CD4-positive, alpha-beta T cell (primary cell): Measurements from ENCODE around the gene NFIC. TPM values are rescaled to one million over a fixed set of nuclear protein-coding genes. Genes with fewer than 3 reads are reported as not detected.

Experiments
- ATAC-seq: fragments of 200-7000 bp; cut with Tn5 transposase; one replicate; pipeline ENCODE4 v1.10.0; 2022; ENCODE audit warnings: mild to moderate bottlenecking; ENCODE audit not compliant: poor library complexity
- CTCF ChIA-PET: fragments of 350-600 bp; sonication (Branson Sonifier 250); formaldehyde crosslinking; loops from one replicate; lab custom pipeline; 2021; ENCODE audit warnings: antibody characterized with exemption, inconsistent platforms; lab: Charles Lee
- POLR2A ChIA-PET: fragments of 350-600 bp; sonication (Branson Sonifier 250); formaldehyde crosslinking; loops from one replicate; lab custom pipeline; 2021; ENCODE audit warnings: antibody characterized with exemption, inconsistent platforms; lab: Charles Lee
- DNase-seq, 14 experiments: peaks; one replicate each; pipeline ENCODE4 v3.0.0-alpha.2; 2013 to 2020; ENCODE audit warnings: mixed read lengths in 2 of 14
- H3K27ac ChIP-seq, 2 donors: one replicate each; pipeline versions ENCODE4 v1.5.1 to v1.7.0; 2013; ENCODE audit warnings: low read length in 2 of 2, low read depth in 1 of 2, mild to moderate bottlenecking in 1 of 2
- H3K27me3 ChIP-seq, 2 experiments: 1 replicate in 1 of 2; 2 replicates in 1 of 2; pipeline versions ENCODE4 v1.6.1 to v1.7.0; 2013; ENCODE audit warnings: low read length in 2 of 2, control low read depth in 1 of 2, mild to moderate bottlenecking in 1 of 2, moderate library complexity in 1 of 2; ENCODE audit not compliant: insufficient read depth in 2 of 2, control insufficient read depth in 1 of 2
- H3K36me3 ChIP-seq: one replicate; pipeline ENCODE4 v1.6.1; 2013; ENCODE audit warnings: low read length, control low read depth; ENCODE audit not compliant: insufficient read depth
- H3K4me1 ChIP-seq: one replicate; pipeline ENCODE4 v1.6.1; 2013; ENCODE audit warnings: low read length, control low read depth; ENCODE audit not compliant: insufficient read depth
- H3K4me3 ChIP-seq: one replicate; pipeline ENCODE4 v1.5.1; 2013; ENCODE audit warnings: mild to moderate bottlenecking, low read length, moderate library complexity
- H3K9me3 ChIP-seq, 2 experiments: 1 replicate in 1 of 2; 2 replicates in 1 of 2; pipeline versions ENCODE4 v1.6.1 to v1.7.0; 2013; ENCODE audit warnings: low read length in 2 of 2, mild to moderate bottlenecking in 2 of 2, control low read depth in 1 of 2, moderate library complexity in 1 of 2; ENCODE audit not compliant: control insufficient read depth in 1 of 2, insufficient read depth in 1 of 2
- H3K27ac Mint-ChIP-seq: one replicate; pipeline ENCODE4 v1.8.0; 2020; ENCODE audit warnings: mixed read lengths
- H3K27me3 Mint-ChIP-seq: one replicate; pipeline ENCODE4 v1.8.0; 2021; ENCODE audit warnings: mixed read lengths
- H3K36me3 Mint-ChIP-seq: one replicate; pipeline ENCODE4 v1.8.0; 2021; ENCODE audit warnings: low read depth, mixed read lengths
- H3K4me1 Mint-ChIP-seq: one replicate; pipeline ENCODE4 v1.8.0; 2021; ENCODE audit warnings: low read depth, mixed read lengths
- H3K4me3 Mint-ChIP-seq: one replicate; pipeline ENCODE4 v1.8.0; 2020; ENCODE audit warnings: mild to moderate bottlenecking, mixed read lengths
- H3K9me3 Mint-ChIP-seq: one replicate; pipeline ENCODE4 v1.8.0; 2020; ENCODE audit warnings: mixed read lengths
- intact Hi-C, 2 experiments: fragments of 100-400 bp; cut with DNase I in 1 of 2; cut with micrococcal nuclease in 1 of 2; formaldehyde crosslinking; loops; one replicate each; pipeline versions ENCODE4 v1.15.1 to v1.9.0; 2023 to 2025; cut with DNase I, micrococcal nuclease
- total RNA-seq, 174 experiments: library from RNA in 2 of 174; stranded (reverse) in 2 of 174; gene quantifications; one replicate each; pipeline ENCODE4 v1.2.3 and lab custom pipeline; 2021 to 2026
- TF ChIP-seq, protein P1 (sequence below): fragments of 200-600 bp; IDR thresholded peaks from one replicate; pipeline ENCODE4 v1.8.0; 2022; ENCODE audit warnings: antibody characterized with exemption, mild to moderate bottlenecking

Gene NFIC
- total RNA-seq, 2 experiments from 2014 or later, result 22.1 to 22.2 TPM

DNA sequence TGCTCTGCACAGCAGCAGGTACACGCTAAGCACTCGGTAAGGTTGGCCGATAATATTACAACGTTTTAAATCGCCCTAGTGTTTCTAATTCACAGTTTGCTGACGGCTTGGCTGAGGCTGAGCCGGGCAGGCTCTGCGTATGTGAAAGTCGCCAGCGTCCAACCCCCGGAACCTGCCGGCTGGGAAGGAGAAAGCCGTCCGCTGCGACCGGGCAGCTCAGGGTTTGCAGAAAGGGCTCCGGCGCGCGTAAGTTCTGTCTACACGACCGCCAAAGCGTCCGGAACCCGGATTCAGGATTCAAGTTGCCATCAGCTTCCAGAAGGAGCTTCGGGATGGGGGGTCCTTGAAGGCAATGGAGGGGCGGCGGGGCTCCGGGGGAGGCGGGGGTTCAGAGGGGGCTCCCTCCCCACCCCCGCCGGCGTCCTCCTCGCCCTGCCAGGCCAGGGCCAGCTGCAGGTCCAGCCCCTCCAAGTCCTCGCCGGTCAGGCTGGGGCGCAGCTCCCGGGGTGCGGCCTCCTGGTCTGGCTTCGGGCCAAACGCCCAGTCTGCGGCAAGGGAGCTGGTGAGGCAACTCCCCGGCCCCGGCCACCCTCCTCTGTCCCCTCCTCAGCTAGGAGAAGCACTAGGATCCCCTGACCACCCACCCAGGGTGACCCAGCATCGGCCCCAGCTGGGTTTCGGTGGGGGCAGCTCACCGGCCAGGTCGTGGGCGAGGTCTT, 116.3 kb downstream of the NFIC start:
- Histone ChIP-seq H3K27me3 (no peaks in the 10 kb centered on the region), H3K36me3 (no peaks in the 10 kb centered on the region), H3K4me1 (peaks cover 17% of the 10 kb centered on the region), H3K27ac (no peak overlapping the region), H3K9me3 (no peaks in the 10 kb centered on the region), H3K4me3 (no peak overlapping the region)
- intact Hi-C loops, result no loop called here
- H3K36me3 Mint-ChIP-seq, result no peaks in the 10 kb centered on the region
- H3K27ac Mint-ChIP-seq, result no peak overlapping the region
- TF ChIP-seq, protein P1, sequence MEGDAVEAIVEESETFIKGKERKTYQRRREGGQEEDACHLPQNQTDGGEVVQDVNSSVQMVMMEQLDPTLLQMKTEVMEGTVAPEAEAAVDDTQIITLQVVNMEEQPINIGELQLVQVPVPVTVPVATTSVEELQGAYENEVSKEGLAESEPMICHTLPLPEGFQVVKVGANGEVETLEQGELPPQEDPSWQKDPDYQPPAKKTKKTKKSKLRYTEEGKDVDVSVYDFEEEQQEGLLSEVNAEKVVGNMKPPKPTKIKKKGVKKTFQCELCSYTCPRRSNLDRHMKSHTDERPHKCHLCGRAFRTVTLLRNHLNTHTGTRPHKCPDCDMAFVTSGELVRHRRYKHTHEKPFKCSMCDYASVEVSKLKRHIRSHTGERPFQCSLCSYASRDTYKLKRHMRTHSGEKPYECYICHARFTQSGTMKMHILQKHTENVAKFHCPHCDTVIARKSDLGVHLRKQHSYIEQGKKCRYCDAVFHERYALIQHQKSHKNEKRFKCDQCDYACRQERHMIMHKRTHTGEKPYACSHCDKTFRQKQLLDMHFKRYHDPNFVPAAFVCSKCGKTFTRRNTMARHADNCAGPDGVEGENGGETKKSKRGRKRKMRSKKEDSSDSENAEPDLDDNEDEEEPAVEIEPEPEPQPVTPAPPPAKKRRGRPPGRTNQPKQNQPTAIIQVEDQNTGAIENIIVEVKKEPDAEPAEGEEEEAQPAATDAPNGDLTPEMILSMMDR, result no peak
- no peak for ATAC-seq
- DNase-seq, result no peak
- ChIA-PET POLR2A (no interaction called here), CTCF (no interaction called here)
- H3K4me1 Mint-ChIP-seq, result peaks cover 17% of the 10 kb centered on the region
- H3K27me3 Mint-ChIP-seq, result peaks cover 4% of the 10 kb centered on the region
- H3K9me3 Mint-ChIP-seq, result no peaks in the 10 kb centered on the region
- H3K4me3 Mint-ChIP-seq, result no peak overlapping the region

DNA sequence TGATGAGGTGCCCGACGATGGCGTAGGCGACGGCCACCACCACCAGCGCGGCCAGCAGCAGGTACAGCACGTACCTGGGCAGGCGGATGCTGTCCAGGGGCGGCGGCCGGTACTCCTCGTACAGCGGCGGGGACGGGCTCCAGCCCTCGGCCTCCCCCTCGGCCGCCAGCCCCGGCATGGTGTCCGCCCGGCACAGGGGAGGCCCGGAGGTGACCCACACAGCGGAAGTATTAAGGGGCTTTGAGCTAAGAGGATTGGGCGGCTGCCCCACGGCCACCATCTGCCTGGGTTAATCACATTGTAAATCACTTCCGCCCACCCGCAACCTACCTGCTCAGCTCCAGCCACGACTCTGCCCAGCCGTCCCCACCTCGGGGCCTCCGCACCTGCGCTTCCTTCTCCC, 116.8 kb downstream of the NFIC start, which contains the start of gene SMIM44:
TSS of gene SMIM44 (minus strand) at position 216 of the 403 bp plus-strand sequence. CDS start at position 178, 38 bp downstream.
- no peak within 1 kb of the TSS for H3K4me3 ChIP-seq
- H3K36me3 ChIP-seq, result no peaks in the 10 kb centered on the region
- no peak within 1 kb of the TSS for H3K27ac Mint-ChIP-seq
- H3K4me1 ChIP-seq, result peaks cover 14% of the 10 kb centered on the region
- H3K27me3 ChIP-seq, result no peaks in the 10 kb centered on the region
- peaks cover 13% of the 10 kb centered on the region for H3K4me1 Mint-ChIP-seq
- H3K9me3 Mint-ChIP-seq, result no peaks in the 10 kb centered on the region
- H3K27me3 Mint-ChIP-seq, result peaks cover under 1% of the 10 kb centered on the region
- DNase-seq (no peak), ATAC-seq (no peak)
- TF ChIP-seq, protein P1, result no peak
- intact Hi-C loops, result no loop called here
- no peaks in the 10 kb centered on the region for H3K9me3 ChIP-seq
- POLR2A ChIA-PET, result no interaction called here
- no peak within 1 kb of the TSS for H3K4me3 Mint-ChIP-seq
- peaks cover 3% of the 10 kb centered on the region for H3K36me3 Mint-ChIP-seq
- CTCF ChIA-PET, result no interaction called here
- no peak within 1 kb of the TSS for H3K27ac ChIP-seq

DNA sequence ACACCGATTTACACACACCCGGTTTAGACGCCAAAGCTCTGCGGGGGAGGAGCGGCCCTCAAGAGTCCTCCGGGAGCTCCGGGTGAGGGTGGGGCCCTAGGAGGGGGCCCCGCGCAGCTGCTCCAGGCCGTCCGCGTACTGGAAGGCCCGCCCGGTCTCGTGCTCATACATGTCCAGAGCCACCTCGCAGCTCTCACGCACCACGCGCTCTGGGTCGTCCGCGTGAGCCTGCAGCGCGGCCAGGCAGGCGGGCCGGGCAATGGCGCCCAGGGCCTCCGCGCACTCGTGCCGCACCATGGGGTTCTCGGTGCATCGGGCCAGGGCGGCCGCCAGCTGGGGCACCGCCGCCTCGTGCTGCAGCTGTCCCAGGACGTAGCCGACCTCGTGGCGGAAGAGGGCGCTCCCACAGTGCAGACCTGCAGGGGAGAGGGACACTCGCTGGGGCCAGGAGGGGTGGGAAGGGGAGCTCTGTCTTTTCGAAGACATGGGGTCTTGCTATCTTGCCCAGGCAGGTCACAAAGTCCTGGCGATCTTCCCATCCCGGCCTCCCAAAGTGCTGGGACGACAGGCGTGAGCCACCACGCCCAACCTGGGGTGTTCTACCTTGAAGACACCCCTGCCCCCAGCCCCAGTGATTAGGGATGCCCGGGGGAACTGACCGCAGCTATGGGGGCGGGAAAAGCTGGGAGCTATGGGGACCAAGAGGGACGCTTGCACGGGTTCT, 125.2 kb downstream of the NFIC start:
- DNase-seq (no peak), ATAC-seq (no peak)
- no peaks in the 10 kb centered on the region for H3K9me3 ChIP-seq
- ChIA-PET CTCF (no interaction called here), POLR2A (no interaction called here)
- peaks cover 34% of the 10 kb centered on the region for H3K36me3 ChIP-seq
- peaks cover 12% of the 10 kb centered on the region for H3K4me1 ChIP-seq
- Mint-ChIP-seq H3K27me3 (no peaks in the 10 kb centered on the region), H3K4me1 (peaks cover 5% of the 10 kb centered on the region), H3K27ac (no peak overlapping the region), H3K9me3 (no peaks in the 10 kb centered on the region), H3K36me3 (peaks cover 38% of the 10 kb centered on the region), H3K4me3 (no peak overlapping the region)
- no peaks in the 10 kb centered on the region for H3K27me3 ChIP-seq
- no peak overlapping the region for H3K27ac ChIP-seq
- TF ChIP-seq, protein P1, result no peak
- intact Hi-C loops, result no loop called here
- H3K4me3 ChIP-seq, result no peak overlapping the region
